GM23248 (cell line): ENCODE data around the gene XKR7.

Source experiments
- EZH2 ChIP-seq: fragments of 200-600 bp; sonication (generic); IDR thresholded peaks from 2 replicates; pipeline ENCODE4 v1.6.1; 2018; ENCODE audit warnings: antibody characterized with exemption, mild to moderate bottlenecking; ENCODE audit not compliant: insufficient read depth, poor library complexity, severe bottlenecking
- EZH2phosphoT487 ChIP-seq: fragments of 200-600 bp; sonication (generic); IDR thresholded peaks from 2 replicates; pipeline ENCODE4 v1.6.1; 2018; ENCODE audit warnings: antibody characterized with exemption, moderate library complexity, mild to moderate bottlenecking, low read depth; ENCODE audit not compliant: insufficient read depth

- TF ChIP-seq EZH2phosphoT487 (no peak), EZH2 (no peak)
Observed at GRCh38 chr20:31966991-31967655, 828 bp upstream of the XKR7 start.
